RWPE2 (cell line): ENCODE data around the gene TFF2.

Experiments used
- ATAC-seq: fragments of 200-7000 bp; cut with Tn5 transposase; 3 replicates; pipeline ENCODE4 v1.9.1; 2021; ENCODE audit warnings: low read depth
- DNase-seq: peaks from one replicate; pipeline ENCODE4 v3.0.0-alpha.2; 2020; ENCODE audit warnings: low spot score
- H3K27ac ChIP-seq: fragments of 450-650 bp; 2 replicates; pipeline ENCODE4 v1.5.1; 2017; ENCODE audit warnings: mild to moderate bottlenecking; ENCODE audit not compliant: poor library complexity, severe bottlenecking
- H3K27me3 ChIP-seq: fragments of 250-450 bp; sonication (Bioruptor Pico); 2 replicates; pipeline ENCODE4 v1.5.1; 2021; ENCODE audit warnings: mild to moderate bottlenecking, moderate library complexity; ENCODE audit not compliant: insufficient read depth, poor library complexity, severe bottlenecking
- H3K36me3 ChIP-seq: fragments of 250-450 bp; sonication (Bioruptor Pico); 2 replicates; pipeline ENCODE4 v1.5.1; 2020; ENCODE audit warnings: low read depth, mild to moderate bottlenecking, moderate library complexity
- H3K4me1 ChIP-seq: fragments of 250-450 bp; sonication (Bioruptor Pico); 2 replicates; pipeline ENCODE4 v1.5.1; 2021; ENCODE audit warnings: mild to moderate bottlenecking, moderate library complexity; ENCODE audit not compliant: insufficient read depth, poor library complexity, severe bottlenecking
- H3K4me3 ChIP-seq: fragments of 250-450 bp; sonication (Bioruptor Pico); 2 replicates; pipeline ENCODE4 v1.5.1; 2021; ENCODE audit warnings: mild to moderate bottlenecking, moderate library complexity; ENCODE audit not compliant: severe bottlenecking
- H3K9me3 ChIP-seq: fragments of 250-450 bp; sonication (Bioruptor Pico); 2 replicates; pipeline ENCODE4 v1.5.1; 2021; ENCODE audit warnings: mild to moderate bottlenecking, moderate library complexity; ENCODE audit not compliant: severe bottlenecking
- TF ChIP-seq, protein P1 (sequence below): fragments of 450-650 bp; IDR thresholded peaks from one replicate; pipeline ENCODE4 v1.5.1; 2017; ENCODE audit warnings: mild to moderate bottlenecking, moderate library complexity; ENCODE audit not compliant: poor library complexity, severe bottlenecking

The TFF2 gene

DNA sequence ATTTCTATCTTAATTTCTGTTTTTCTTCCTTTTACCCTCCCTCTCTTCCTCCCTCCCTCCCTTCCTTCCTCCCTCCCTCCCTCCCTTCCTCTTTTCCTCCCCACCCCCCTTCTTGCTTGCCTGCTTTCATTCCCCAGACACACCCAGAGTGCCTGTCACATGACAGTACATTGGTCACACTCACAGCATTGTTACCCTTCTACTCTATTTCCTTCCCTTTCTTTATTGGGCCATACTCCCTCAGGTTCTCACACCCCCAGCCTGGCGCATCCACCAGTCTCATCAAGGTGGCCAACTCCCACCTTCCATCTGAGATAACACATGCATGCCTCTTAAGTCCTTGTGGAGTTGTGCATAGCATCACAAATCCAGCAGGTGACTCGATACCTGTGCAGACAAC is 34.2 kb upstream of the TFF2 start:
- Histone ChIP-seq H3K36me3 (no peaks in the 10 kb centered on the region), H3K4me1 (no peaks in the 10 kb centered on the region), H3K27me3 (no peaks in the 10 kb centered on the region), H3K4me3 (no peak overlapping the region), H3K27ac (no peak overlapping the region), H3K9me3 (no peaks in the 10 kb centered on the region)
- TF ChIP-seq, protein P1, sequence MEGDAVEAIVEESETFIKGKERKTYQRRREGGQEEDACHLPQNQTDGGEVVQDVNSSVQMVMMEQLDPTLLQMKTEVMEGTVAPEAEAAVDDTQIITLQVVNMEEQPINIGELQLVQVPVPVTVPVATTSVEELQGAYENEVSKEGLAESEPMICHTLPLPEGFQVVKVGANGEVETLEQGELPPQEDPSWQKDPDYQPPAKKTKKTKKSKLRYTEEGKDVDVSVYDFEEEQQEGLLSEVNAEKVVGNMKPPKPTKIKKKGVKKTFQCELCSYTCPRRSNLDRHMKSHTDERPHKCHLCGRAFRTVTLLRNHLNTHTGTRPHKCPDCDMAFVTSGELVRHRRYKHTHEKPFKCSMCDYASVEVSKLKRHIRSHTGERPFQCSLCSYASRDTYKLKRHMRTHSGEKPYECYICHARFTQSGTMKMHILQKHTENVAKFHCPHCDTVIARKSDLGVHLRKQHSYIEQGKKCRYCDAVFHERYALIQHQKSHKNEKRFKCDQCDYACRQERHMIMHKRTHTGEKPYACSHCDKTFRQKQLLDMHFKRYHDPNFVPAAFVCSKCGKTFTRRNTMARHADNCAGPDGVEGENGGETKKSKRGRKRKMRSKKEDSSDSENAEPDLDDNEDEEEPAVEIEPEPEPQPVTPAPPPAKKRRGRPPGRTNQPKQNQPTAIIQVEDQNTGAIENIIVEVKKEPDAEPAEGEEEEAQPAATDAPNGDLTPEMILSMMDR, result no peak
- no peak for DNase-seq
- ATAC-seq, result no peak

DNA sequence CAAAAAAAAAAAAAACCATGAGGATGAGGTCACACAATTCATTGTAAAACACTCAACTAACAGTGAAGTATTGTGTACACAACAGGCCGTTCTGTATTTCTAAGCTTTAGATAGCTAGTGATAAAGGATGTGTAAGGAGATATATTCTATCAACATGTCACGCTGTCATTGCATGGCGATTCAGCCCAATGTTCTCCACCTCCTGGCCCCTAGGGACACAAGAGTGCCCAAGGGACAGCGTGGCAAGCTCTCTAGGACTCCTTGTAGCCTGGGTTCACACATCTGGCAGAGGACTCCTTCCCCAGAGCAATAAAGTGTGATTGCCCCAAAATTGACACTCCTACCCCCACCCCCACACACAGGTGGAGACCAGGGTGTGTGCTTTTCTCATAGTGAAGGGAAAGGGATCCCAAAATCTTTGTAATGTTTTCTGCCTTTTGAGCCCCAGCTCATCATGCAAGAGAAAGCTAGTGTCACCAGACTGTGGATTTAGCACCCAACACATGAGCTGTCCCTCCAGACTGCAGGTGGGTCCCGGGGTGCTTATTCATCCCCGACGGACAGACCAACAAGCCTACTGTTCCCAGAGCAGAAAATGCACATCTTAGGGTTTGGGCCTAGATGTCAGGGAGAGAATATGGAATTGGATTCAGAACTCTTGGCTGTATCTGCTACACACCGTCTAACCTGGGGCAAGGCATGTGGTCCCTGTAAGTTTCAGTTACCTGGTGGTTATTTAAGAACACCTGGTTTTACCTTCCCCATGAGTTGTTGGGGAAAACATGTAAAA is 33.6 kb upstream of the TFF2 start:
- DNase-seq, result no peak
- H3K4me3 ChIP-seq, result no peak overlapping the region
- no peak for ATAC-seq
- H3K36me3 ChIP-seq, result no peaks in the 10 kb centered on the region
- H3K27ac ChIP-seq, result no peak overlapping the region
- no peaks in the 10 kb centered on the region for H3K4me1 ChIP-seq
- TF ChIP-seq, protein P1, result no peak
- no peaks in the 10 kb centered on the region for H3K9me3 ChIP-seq
- no peaks in the 10 kb centered on the region for H3K27me3 ChIP-seq

DNA sequence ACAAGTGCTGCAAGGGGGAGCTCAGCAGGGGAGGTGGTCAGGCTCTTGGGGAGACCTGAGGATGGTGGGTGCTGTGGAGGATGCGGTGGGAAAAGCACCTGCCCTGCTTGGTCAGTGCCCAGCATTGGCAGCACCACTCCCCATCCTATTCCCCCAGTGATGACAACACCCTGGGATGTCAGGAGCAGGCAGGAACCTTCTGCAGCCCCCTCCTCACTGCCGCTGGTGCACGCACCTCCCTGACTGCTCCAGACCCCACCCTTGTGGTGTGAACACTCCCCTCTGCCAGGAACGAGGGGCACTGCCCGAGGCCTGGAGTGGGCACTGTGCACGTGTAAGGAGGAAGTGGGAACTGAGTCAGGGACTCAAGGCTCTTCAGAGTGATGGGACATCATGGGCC is 32.5 kb upstream of the TFF2 start:
- Histone ChIP-seq H3K27me3 (no peaks in the 10 kb centered on the region), H3K4me1 (no peaks in the 10 kb centered on the region), H3K27ac (no peak overlapping the region), H3K36me3 (no peaks in the 10 kb centered on the region), H3K9me3 (no peaks in the 10 kb centered on the region), H3K4me3 (no peak overlapping the region)
- TF ChIP-seq, protein P1, result no peak
- no peak for ATAC-seq
- DNase-seq, result peak; percentile 25

DNA sequence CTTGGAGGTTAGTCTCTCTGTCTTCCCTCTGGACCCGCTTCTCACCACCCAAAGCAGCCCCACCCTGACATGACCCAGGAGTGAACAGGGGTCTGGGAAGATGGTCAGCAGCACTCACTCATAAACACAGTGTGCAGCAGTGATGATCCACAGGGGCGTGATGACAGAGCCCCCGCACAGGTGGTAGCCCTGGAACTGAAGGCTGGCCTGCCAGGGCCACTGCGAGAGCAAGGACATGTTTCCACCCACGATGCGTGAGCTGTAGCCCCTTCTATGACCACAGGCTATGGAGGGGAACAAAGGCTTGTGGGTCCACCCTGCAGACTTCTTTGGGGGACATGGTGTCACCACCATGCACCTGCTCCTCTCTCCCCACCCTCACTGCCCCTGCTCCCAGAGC is 32.1 kb upstream of the TFF2 start:
- Histone ChIP-seq H3K27me3 (no peaks in the 10 kb centered on the region), H3K36me3 (no peaks in the 10 kb centered on the region), H3K4me3 (no peak overlapping the region), H3K4me1 (no peaks in the 10 kb centered on the region), H3K27ac (no peak overlapping the region), H3K9me3 (no peaks in the 10 kb centered on the region)
- DNase-seq, result peak; percentile 36
- no peak for ATAC-seq
- TF ChIP-seq, protein P1, result no peak

DNA sequence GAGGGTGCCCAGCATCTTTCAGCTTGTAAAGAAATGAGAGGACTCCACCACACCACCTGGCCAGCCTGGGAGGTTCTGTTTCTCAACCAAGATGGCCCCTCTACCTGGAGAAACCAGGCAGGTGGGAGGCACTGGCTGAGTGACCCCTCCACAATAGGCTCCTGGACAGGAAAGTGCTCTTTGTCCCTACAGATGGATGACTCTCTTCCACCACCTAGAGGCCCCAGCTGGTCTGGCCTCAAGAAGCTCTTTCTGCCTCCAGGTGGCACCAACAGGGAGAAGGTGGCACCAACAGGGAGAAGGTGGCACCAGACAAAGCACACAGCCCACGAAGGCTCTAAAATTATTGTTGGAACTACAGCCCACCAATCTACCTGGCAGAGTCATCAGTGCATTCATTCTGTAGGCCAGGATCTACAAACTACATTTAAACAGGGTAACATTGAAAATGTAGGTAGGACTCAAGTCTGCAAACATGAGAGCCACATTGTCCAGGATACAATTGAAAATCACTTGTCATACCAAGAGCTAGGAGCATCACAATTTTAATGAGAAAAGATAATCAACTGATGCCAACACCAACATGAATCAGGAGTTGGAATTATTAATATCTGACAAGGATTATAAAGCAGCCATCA is 30.7 kb upstream of the TFF2 start:
- Histone ChIP-seq H3K27ac (no peak overlapping the region), H3K36me3 (no peaks in the 10 kb centered on the region), H3K9me3 (no peaks in the 10 kb centered on the region), H3K4me1 (no peaks in the 10 kb centered on the region), H3K27me3 (no peaks in the 10 kb centered on the region), H3K4me3 (no peak overlapping the region)
- TF ChIP-seq, protein P1, result peak; percentile 71
- DNase-seq, result no peak
- peak; percentile 62; the same call in 2 of the 3 replicates for ATAC-seq
